G401 (cell line): ENCODE measurements around the gene TPMT. TPM values are rescaled to one million over a fixed set of nuclear protein-coding genes. Genes with fewer than 3 reads are reported as not detected.

Experiments
- DNase-seq: peaks from one replicate; pipeline ENCODE4 v3.0.0-alpha.2; 2015; ENCODE audit warnings: low spot score
- in situ Hi-C: cut with HindIII; loops from 2 replicates; pipeline ENCODE4 v1.10.0; 2016; ENCODE audit warnings: low sequenced_read_pairs, mixed read lengths
- total RNA-seq: library from RNA; depleted of rRNA; stranded (reverse); fragments of >200 nt; shearing (Covaris generic); gene quantifications from 2 replicates; pipeline ENCODE4 v1.2.3, GENCODE V29; 2014; rRNA removed

Gene TPMT
- total RNA-seq, 1 experiment from 2014 or later: 13.4 TPM

- in situ Hi-C loops: no loop called here
- no peak for DNase-seq
Measured at GRCh38 chr6:18081025-18081668, 73.7 kb downstream of the TPMT start.

GRCh38 chr6:18080544-18080943, 74.3 kb downstream of the TPMT start:
- in situ Hi-C loops: no loop called here
- DNase-seq: no peak

GRCh38 chr6:18078866-18079265, 76.0 kb downstream of the TPMT start:
- DNase-seq: no peak
- in situ Hi-C loops: no loop called here

Other genes starting within 250 kb of the TPMT start
- gene KIF13A, start 167.4 kb downstream of the TPMT start, total RNA-seq: 9.8 and 18.3 TPM in 2 replicates
- not detected in 2 replicates for gene NHLRC1, start 32.4 kb downstream of the TPMT start, total RNA-seq
- gene KDM1B, start 345 bp upstream of the TPMT start, total RNA-seq: 7.1 and 10.4 TPM in 2 replicates
- 149 and 223 TPM in 2 replicates for gene DEK, start 109.5 kb upstream of the TPMT start, total RNA-seq
- under 0.01 TPM in 1 of 2 replicates, not detected in the other for gene RNF144B, start 232.3 kb upstream of the TPMT start, total RNA-seq